ENCODE data around the gene ANKRD23.

- TF ChIP-seq CTCF (conservative IDR thresholded peaks at IDR 0.05 in 1 of 2, IDR thresholded peaks at IDR 0.05 in 1 of 2; ENCODE audit: extremely low read depth in 1 of 2, insufficient read depth in 1 of 2, low read depth in 1 of 2, low read length in 2 of 2) (no peak), EZH2 (IDR thresholded peaks at IDR 0.05; ENCODE audit: borderline replicate concordance, low read length) (no peak)
Measured at GRCh38 chr2:96839875-96840850, 3.7 kb downstream of the ANKRD23 start.

All from mammary epithelial cell (primary cell).